GM23338 (cell line): Measurements from ENCODE around the gene ELL2. TPM values are rescaled to one million over a fixed set of nuclear protein-coding genes. Genes with fewer than 3 reads are reported as not detected.

ENCODE experiments used
- ATAC-seq: fragments of 200-7000 bp; cut with Tn5 transposase; 3 replicates; pipeline ENCODE4 v1.9.1; 2020
- DNase-seq: peaks from one replicate; pipeline ENCODE4 v3.0.0-alpha.2; 2015; ENCODE audit warnings: low spot score
- H2AFZ ChIP-seq: fragments of 200-600 bp; sonication (generic); 2 replicates; pipeline ENCODE4 v1.8.0; 2016; ENCODE audit warnings: antibody characterized with exemption, mild to moderate bottlenecking, moderate library complexity
- H3F3A ChIP-seq: fragments of 200-600 bp; sonication (generic); replicated peaks from 2 replicates; pipeline ENCODE4 v1.8.0; 2017; ENCODE audit warnings: antibody characterized with exemption, mixed run types, low read depth
- H3K27ac ChIP-seq: fragments of 200-600 bp; sonication (generic); 2 replicates; pipeline ENCODE4 v1.6.1; 2016; ENCODE audit warnings: low read depth
- H3K27me3 ChIP-seq: fragments of 200-600 bp; sonication (generic); 2 replicates; pipeline ENCODE4 v1.8.0; 2016; ENCODE audit warnings: mild to moderate bottlenecking, mixed run types, moderate library complexity; ENCODE audit not compliant: insufficient read depth
- H3K36me3 ChIP-seq: fragments of 200-600 bp; sonication (generic); 2 replicates; pipeline ENCODE4 v1.8.0; 2016; ENCODE audit warnings: mild to moderate bottlenecking; ENCODE audit not compliant: insufficient read depth
- H3K4me1 ChIP-seq: fragments of 200-600 bp; sonication (generic); 2 replicates; pipeline ENCODE4 v1.8.0; 2016; ENCODE audit warnings: mild to moderate bottlenecking, moderate library complexity; ENCODE audit not compliant: insufficient read depth
- H3K4me2 ChIP-seq: fragments of 200-600 bp; sonication (generic); 2 replicates; pipeline ENCODE4 v1.7.1; 2017; ENCODE audit warnings: mixed run types
- H3K4me3 ChIP-seq: fragments of 200-600 bp; sonication (generic); 2 replicates; pipeline ENCODE4 v1.6.1; 2016; ENCODE audit warnings: mixed run types
- H3K79me2 ChIP-seq: fragments of 200-600 bp; sonication (generic); replicated peaks from 2 replicates; pipeline ENCODE4 v1.8.0; 2017; ENCODE audit warnings: mild to moderate bottlenecking; ENCODE audit not compliant: insufficient read depth
- H3K9me2 ChIP-seq: fragments of 200-600 bp; sonication (generic); 2 replicates; pipeline ENCODE4 v1.8.0; 2017; ENCODE audit not compliant: insufficient read depth
- H4K20me1 ChIP-seq: fragments of 200-600 bp; sonication (generic); replicated peaks from 2 replicates; pipeline ENCODE4 v1.8.0; 2017; ENCODE audit warnings: mild to moderate bottlenecking; ENCODE audit not compliant: insufficient read depth
- H3K27ac Mint-ChIP-seq: 2 replicates; pipeline ENCODE4 v1.8.0; 2020; ENCODE audit warnings: inconsistent platforms, mild to moderate bottlenecking, moderate library complexity, mixed read lengths
- H3K27me3 Mint-ChIP-seq: 3 replicates; pipeline ENCODE4 v1.8.0; 2022; ENCODE audit warnings: low read depth, mild to moderate bottlenecking, moderate library complexity, mixed read lengths, inconsistent platforms; ENCODE audit not compliant: insufficient read depth, poor library complexity
- H3K36me3 Mint-ChIP-seq: 3 replicates; pipeline ENCODE4 v1.8.0; 2021; ENCODE audit warnings: low read depth, mild to moderate bottlenecking, inconsistent platforms, moderate library complexity, mixed read lengths
- H3K4me1 Mint-ChIP-seq: 3 replicates; pipeline ENCODE4 v1.8.0; 2020; ENCODE audit warnings: mild to moderate bottlenecking, inconsistent platforms, mixed read lengths
- H3K4me3 Mint-ChIP-seq: 3 replicates; pipeline ENCODE4 v1.8.0; 2021; ENCODE audit warnings: moderate library complexity, mild to moderate bottlenecking, inconsistent platforms, mixed read lengths
- H3K9me3 Mint-ChIP-seq: 3 replicates; pipeline ENCODE4 v1.8.0; 2020; ENCODE audit warnings: moderate library complexity, mild to moderate bottlenecking, inconsistent platforms, mixed read lengths
- CREB1 ChIP-seq: fragments of 250-450 bp; sonication (Bioruptor Pico); IDR thresholded peaks from 2 replicates; pipeline ENCODE4 v1.5.0; 2020; ENCODE audit warnings: low read depth, mild to moderate bottlenecking, moderate library complexity
- CTCF ChIP-seq, 2 experiments: fragments of 200-600 bp in 1 of 2; sonication (generic) in 1 of 2; conservative IDR thresholded peaks; 2 replicates each; pipeline versions ENCODE4 v1.5.1 to v1.6.1; 2016 to 2017; ENCODE audit warnings: antibody characterized with exemption in 2 of 2, low read depth in 2 of 2, mild to moderate bottlenecking in 2 of 2, moderate library complexity in 1 of 2
- ETS1 ChIP-seq: IDR thresholded peaks from 2 replicates; pipeline ENCODE4 v1.6.1; 2016; ENCODE audit warnings: antibody characterized with exemption
- EZH2 ChIP-seq: fragments of 200-600 bp; sonication (generic); IDR thresholded peaks from one replicate; pipeline ENCODE4 v1.8.0; 2017; ENCODE audit warnings: antibody characterized with exemption, mild to moderate bottlenecking, low read depth; ENCODE audit not compliant: unreplicated experiment
- EZH2phosphoT487 ChIP-seq: fragments of 200-600 bp; sonication (generic); IDR thresholded peaks from one replicate; pipeline ENCODE4 v1.8.1; 2018; ENCODE audit warnings: antibody characterized with exemption; ENCODE audit not compliant: unreplicated experiment
- JUNB ChIP-seq: IDR thresholded peaks from one replicate; pipeline ENCODE4 v1.6.1; 2016; ENCODE audit warnings: antibody characterized with exemption; ENCODE audit not compliant: unreplicated experiment
- NANOG ChIP-seq: IDR thresholded peaks from 2 replicates; pipeline ENCODE4 v1.6.1; 2016; ENCODE audit warnings: antibody characterized with exemption, borderline replicate concordance
- POLR2AphosphoS5 ChIP-seq: IDR thresholded peaks from 2 replicates; pipeline ENCODE4 v1.6.1; 2016; ENCODE audit warnings: antibody characterized with exemption, low read depth
- REST ChIP-seq: IDR thresholded peaks from one replicate; pipeline ENCODE4 v1.6.1; 2018; ENCODE audit warnings: antibody characterized with exemption; ENCODE audit not compliant: unreplicated experiment
- ZNF114 ChIP-seq: fragments of 250-450 bp; sonication (Bioruptor Pico); IDR thresholded peaks from 2 replicates; pipeline ENCODE4 v1.5.0; 2020; ENCODE audit warnings: mild to moderate bottlenecking, moderate library complexity
- ZNF331 ChIP-seq: fragments of 250-450 bp; sonication (Bioruptor Pico); IDR thresholded peaks from 2 replicates; pipeline ENCODE4 v1.5.0; 2020; ENCODE audit warnings: low read depth, mild to moderate bottlenecking, moderate library complexity
- ZNF462 ChIP-seq: fragments of 250-450 bp; sonication (Bioruptor Pico); IDR thresholded peaks from 2 replicates; pipeline ENCODE4 v1.5.0; 2020; ENCODE audit warnings: mild to moderate bottlenecking, moderate library complexity
- polyA plus RNA-seq: library from polyadenylated mRNA; unstranded; fragments of >200 nt; fragmentation: Nextera tagmentation; extraction: Ambion mirVana; gene quantifications from 2 replicates; pipeline ENCODE4 v1.2.1, GENCODE V29; 2016
- total RNA-seq: library from RNA; depleted of rRNA; stranded (reverse); fragments of >200 nt; shearing (Covaris generic); gene quantifications from 2 replicates; pipeline ENCODE4 v1.2.3, GENCODE V29; 2014

Gene ELL2
- total and polyA plus RNA-seq, 2 experiments from 2014 or later = 7.4 to 32.6 TPM

- Histone ChIP-seq H3K79me2 (no peaks in the 10 kb centered on the region), H4K20me1 (no peaks in the 10 kb centered on the region), H3F3A (no peaks in the 10 kb centered on the region), H3K4me2 (no peak overlapping the region), H3K9me2 (no peaks in the 10 kb centered on the region), H2AFZ (no peak overlapping the region), H3K27me3 (no peaks in the 10 kb centered on the region), H3K36me3 (no peaks in the 10 kb centered on the region), H3K4me3 (no peak overlapping the region), H3K27ac (no peak overlapping the region), H3K4me1 (peaks cover 10% of the 10 kb centered on the region)
- no peak for DNase-seq
- H3K36me3 Mint-ChIP-seq = no peaks in the 10 kb centered on the region
- peak; percentile 26; the same call in 1 of the 3 replicates for ATAC-seq
- no peak for TF ChIP-seq ZNF331
- no peak for TF ChIP-seq ETS1
- TF ChIP-seq CTCF (conservative IDR thresholded peaks at IDR 0.05; ENCODE audit: low read depth in 2 of 2) = no peak
- TF ChIP-seq REST = no peak
- TF ChIP-seq ZNF462 = no peak
- TF ChIP-seq JUNB = no peak
- no peak for TF ChIP-seq POLR2AphosphoS5
- no peak for TF ChIP-seq EZH2phosphoT487
- TF ChIP-seq NANOG = no peak
- no peak for TF ChIP-seq CREB1
- TF ChIP-seq ZNF114 (CRISPR knock-in tag) = no peak
- TF ChIP-seq EZH2 = no peak
- H3K27me3 Mint-ChIP-seq = no peaks in the 10 kb centered on the region
- no peaks in the 10 kb centered on the region for H3K9me3 Mint-ChIP-seq
- H3K27ac Mint-ChIP-seq = no peak overlapping the region
- H3K4me3 Mint-ChIP-seq = no peak overlapping the region
- peaks cover 20% of the 10 kb centered on the region for H3K4me1 Mint-ChIP-seq
These were observed 51.9 kb downstream of the ELL2 start for GRCh38 chr5:95909738-95910137.
